Stimulated activated CD8-positive, alpha-beta memory T cell treated with anti-CD3 and anti-CD28 coated beads, Interleukin-4, amount 100 ng/mL, for 48 hours (primary cell): Measurements from ENCODE around the gene SLC39A13.

Experiments
- DNase-seq: peaks from one replicate; pipeline ENCODE4 v3.0.0-alpha.2; 2020

Gene SLC39A13

DNA sequence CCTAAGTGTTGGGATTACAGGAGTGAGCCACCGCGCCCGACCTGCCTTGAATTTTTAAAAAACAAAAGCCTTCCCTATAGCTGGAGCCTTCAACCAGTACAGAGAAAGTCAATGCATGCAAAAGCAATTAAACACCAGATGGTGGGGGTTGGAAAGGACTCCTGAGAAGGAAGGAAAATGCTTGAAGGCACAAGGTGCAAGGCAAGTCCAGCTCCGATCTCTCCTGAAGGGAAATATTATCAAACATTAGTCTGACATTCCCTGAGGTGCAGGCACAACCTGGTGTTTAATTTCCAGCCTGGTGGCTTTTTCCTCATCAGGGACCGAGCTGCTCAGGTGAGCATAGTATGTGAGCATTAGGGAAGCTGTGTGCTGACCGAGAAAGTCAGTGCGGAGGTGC, 53.5 kb downstream of the SLC39A13 start:
- no peak for DNase-seq

DNA sequence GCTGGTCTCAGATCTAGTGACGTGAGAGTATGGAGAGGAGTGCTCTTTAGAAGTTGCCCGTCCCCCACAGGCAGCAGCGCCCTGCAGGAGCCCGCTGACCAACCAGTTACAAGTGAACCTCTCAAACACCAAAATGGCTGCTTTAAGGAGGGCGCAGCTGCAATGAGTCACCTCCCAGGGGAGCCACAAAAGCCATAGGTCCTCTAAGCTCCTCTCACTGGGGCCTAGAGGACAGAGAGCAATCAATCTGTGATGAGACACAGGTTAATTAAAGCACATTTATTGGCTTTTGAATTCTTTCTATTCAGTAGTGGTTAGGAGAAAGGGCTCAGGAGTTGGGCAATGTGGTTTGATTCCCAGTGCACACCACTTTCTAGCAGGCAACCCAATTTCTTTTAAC, 56.1 kb downstream of the SLC39A13 start:
- DNase-seq = no peak
